K562 (cell line): ENCODE measurements around the gene SLC35A2. TPM values are rescaled to one million over a fixed set of nuclear protein-coding genes. Genes with fewer than 3 reads are reported as not detected.

Source experiments
- CEBPB ChIP-seq: fragments of 450-650 bp; IDR thresholded peaks from 2 replicates; pipeline ENCODE4 v1.6.1; 2016; ENCODE audit warnings: missing genetic modification characterization, missing compliant biosample characterization
- EP400 ChIP-seq: fragments of 450-650 bp; IDR thresholded peaks from 2 replicates; pipeline ENCODE4 v1.6.1; 2017; ENCODE audit warnings: antibody characterized with exemption, mild to moderate bottlenecking, moderate library complexity
- HCFC1 ChIP-seq: IDR thresholded peaks from 2 replicates; pipeline ENCODE4 v1.6.1; 2012; ENCODE audit warnings: low read depth, low read length, improper control_type of control experiment
- MYC ChIP-seq, 2 experiments: fragments of 250-450 bp in 1 of 2; sonication (Bioruptor Pico) in 1 of 2; IDR thresholded peaks; 2 replicates each; pipeline versions ENCODE4 v1.5.1 to v1.6.1; 2012 to 2021; ENCODE audit warnings: low read depth in 2 of 2, borderline replicate concordance in 1 of 2, improper control_type of control experiment in 1 of 2, low read length in 1 of 2, mild to moderate bottlenecking in 1 of 2, moderate library complexity in 1 of 2
- OTX1 ChIP-seq: fragments of 450-650 bp; formaldehyde crosslinking; IDR thresholded peaks from 2 replicates; pipeline ENCODE4 v1.4.0; 2022; ENCODE audit warnings: mild to moderate bottlenecking
- RBBP5 ChIP-seq: fragments of 200-600 bp; sonication (generic); IDR thresholded peaks from 2 replicates; pipeline ENCODE4 v1.6.1; 2012; ENCODE audit warnings: borderline replicate concordance, mild to moderate bottlenecking, low read length, control low read depth, inconsistent platforms; ENCODE audit not compliant: insufficient read depth, poor library complexity, severe bottlenecking
- SREBF2 ChIP-seq: sonication (generic); formaldehyde crosslinking; IDR thresholded peaks from 2 replicates; pipeline ENCODE4 v1.4.0; 2020; ENCODE audit warnings: mild to moderate bottlenecking, missing genetic modification reagents
- TBL1XR1 ChIP-seq, 2 experiments: IDR thresholded peaks; 2 replicates each; pipeline ENCODE4 v1.6.1; 2012; ENCODE audit warnings: improper control_type of control experiment in 2 of 2, low read length in 2 of 2, mild to moderate bottlenecking in 1 of 2
- ZNF124 ChIP-seq: sonication (generic); formaldehyde crosslinking; IDR thresholded peaks from 2 replicates; pipeline ENCODE4 v1.8.1; 2022; ENCODE audit warnings: missing genetic modification reagents
- polyA plus RNA-seq, 8 experiments: library from polyadenylated mRNA; depleted of rRNA in 4 of 8; stranded (reverse) in 5 of 8; unstranded in 3 of 8; fragments of >200 nt; fragmentation: Nextera tagmentation in 2 of 8; fragmentation: Illumina TruSeq in 1 of 8; extraction: Ambion mirVana in 2 of 8; extraction: Trizol in 1 of 8; gene quantifications; 2 replicates each; pipeline versions ENCODE4 v1.2.1 to v1.2.3, GENCODE V29; 2011 to 2014; ENCODE audit warnings: inconsistent platforms in 1 of 8, missing spikeins in 1 of 8
- total RNA-seq, 7 experiments: library from RNA; depleted of rRNA in 6 of 7; stranded (reverse); fragments of >200 nt in 6 of 7; fragmentation: Illumina TruSeq in 2 of 7; extraction: Trizol in 2 of 7; gene quantifications; 2 replicates each; pipeline versions ENCODE4 v1.2.1 to v1.2.3, GENCODE V29; 2011 to 2021; ENCODE audit warnings: low replicate concordance in 1 of 7
- TF ChIP-seq, protein P1 (sequence below): fragments of 450-650 bp; formaldehyde crosslinking; IDR thresholded peaks from 2 replicates; pipeline ENCODE4 v1.4.0; 2022; ENCODE audit warnings: mild to moderate bottlenecking, moderate library complexity
- TF ChIP-seq, protein P2 (sequence below): sonication (generic); formaldehyde crosslinking; IDR thresholded peaks from 2 replicates; pipeline ENCODE4 v1.8.1; 2022; ENCODE audit warnings: missing genetic modification reagents
- TF ChIP-seq, protein P3 (sequence below): fragments of 250-450 bp; sonication (Bioruptor Pico); IDR thresholded peaks from 2 replicates; pipeline ENCODE4 v1.5.0; 2021
- TF ChIP-seq, protein P4 (sequence below): fragments of 250-450 bp; sonication (Bioruptor Pico); IDR thresholded peaks from 2 replicates; pipeline ENCODE4 v1.8.0; 2021; ENCODE audit warnings: borderline replicate concordance, mild to moderate bottlenecking, moderate library complexity; ENCODE audit not compliant: poor library complexity, severe bottlenecking
- TF ChIP-seq, protein P5 (sequence below), 2 experiments: fragments of 450-650 bp; IDR thresholded peaks; 2 replicates each; pipeline ENCODE4 v1.6.1; 2018; ENCODE audit warnings: mild to moderate bottlenecking in 2 of 2, low read depth in 1 of 2; ENCODE audit not compliant: partially characterized antibody in 2 of 2
- TF ChIP-seq, protein P6 (sequence below), 2 experiments: IDR thresholded peaks; 2 replicates each; pipeline ENCODE4 v1.6.1; 2011; ENCODE audit warnings: borderline replicate concordance in 1 of 2, control low read depth in 1 of 2, low read depth in 1 of 2, low read length in 1 of 2, mild to moderate bottlenecking in 1 of 2, mixed read lengths in 1 of 2, moderate library complexity in 1 of 2; ENCODE audit not compliant: insufficient read depth in 1 of 2, insufficient read length in 1 of 2, poor library complexity in 1 of 2, severe bottlenecking in 1 of 2; ENCODE audit errors: extremely low read depth in 1 of 2

The SLC35A2 gene
- total and polyA plus RNA-seq, 9 of the 15 experiments (the other 6 are each of a cell fraction or from before 2014, with no cell fraction given), result 3.3 to 38.9 (median 20.0) TPM

DNA sequence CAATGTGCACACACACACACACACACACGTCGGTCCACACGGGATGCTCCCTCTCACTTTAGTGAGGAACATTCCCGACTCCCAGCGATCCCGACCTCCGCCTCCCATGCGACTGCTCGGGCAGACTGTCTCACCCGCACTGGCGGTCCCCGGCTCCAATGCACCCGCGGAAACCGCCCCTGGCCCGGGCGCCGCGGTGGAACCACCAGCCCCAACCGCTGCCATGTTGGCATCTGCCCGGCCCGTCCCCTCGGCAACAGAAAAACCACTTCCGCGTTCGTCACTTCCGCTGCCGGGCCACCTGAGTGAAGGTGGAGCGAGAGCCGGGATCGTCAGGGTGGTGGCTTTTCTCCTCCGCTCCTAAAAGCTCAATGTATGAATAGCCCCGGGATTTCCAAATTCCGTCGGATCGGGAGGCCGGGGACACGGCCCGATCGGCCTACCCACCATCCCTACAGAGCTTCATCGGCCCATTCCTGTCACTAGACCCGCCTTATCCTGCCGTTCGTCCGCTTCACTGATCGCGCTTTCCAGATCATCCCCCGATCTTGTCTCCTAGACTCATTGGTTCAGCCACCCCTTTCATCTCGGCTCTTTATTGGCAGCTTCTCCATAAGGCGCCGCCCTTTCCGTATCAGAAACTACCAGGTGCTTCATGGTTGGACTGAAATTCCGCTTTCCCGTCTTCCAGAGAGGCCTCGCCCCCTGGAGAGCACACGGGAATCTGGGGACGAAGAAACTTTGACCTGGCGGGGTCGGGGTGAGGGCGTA, at the start of gene SLC35A2 (continued):
- TF ChIP-seq, protein P1, sequence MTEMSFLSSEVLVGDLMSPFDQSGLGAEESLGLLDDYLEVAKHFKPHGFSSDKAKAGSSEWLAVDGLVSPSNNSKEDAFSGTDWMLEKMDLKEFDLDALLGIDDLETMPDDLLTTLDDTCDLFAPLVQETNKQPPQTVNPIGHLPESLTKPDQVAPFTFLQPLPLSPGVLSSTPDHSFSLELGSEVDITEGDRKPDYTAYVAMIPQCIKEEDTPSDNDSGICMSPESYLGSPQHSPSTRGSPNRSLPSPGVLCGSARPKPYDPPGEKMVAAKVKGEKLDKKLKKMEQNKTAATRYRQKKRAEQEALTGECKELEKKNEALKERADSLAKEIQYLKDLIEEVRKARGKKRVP, result peak; percentile 10; the same call in 1 of the 2 replicates
- TF ChIP-seq, protein P2, sequence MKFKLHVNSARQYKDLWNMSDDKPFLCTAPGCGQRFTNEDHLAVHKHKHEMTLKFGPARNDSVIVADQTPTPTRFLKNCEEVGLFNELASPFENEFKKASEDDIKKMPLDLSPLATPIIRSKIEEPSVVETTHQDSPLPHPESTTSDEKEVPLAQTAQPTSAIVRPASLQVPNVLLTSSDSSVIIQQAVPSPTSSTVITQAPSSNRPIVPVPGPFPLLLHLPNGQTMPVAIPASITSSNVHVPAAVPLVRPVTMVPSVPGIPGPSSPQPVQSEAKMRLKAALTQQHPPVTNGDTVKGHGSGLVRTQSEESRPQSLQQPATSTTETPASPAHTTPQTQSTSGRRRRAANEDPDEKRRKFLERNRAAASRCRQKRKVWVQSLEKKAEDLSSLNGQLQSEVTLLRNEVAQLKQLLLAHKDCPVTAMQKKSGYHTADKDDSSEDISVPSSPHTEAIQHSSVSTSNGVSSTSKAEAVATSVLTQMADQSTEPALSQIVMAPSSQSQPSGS, result no peak
- TF ChIP-seq, protein P3, sequence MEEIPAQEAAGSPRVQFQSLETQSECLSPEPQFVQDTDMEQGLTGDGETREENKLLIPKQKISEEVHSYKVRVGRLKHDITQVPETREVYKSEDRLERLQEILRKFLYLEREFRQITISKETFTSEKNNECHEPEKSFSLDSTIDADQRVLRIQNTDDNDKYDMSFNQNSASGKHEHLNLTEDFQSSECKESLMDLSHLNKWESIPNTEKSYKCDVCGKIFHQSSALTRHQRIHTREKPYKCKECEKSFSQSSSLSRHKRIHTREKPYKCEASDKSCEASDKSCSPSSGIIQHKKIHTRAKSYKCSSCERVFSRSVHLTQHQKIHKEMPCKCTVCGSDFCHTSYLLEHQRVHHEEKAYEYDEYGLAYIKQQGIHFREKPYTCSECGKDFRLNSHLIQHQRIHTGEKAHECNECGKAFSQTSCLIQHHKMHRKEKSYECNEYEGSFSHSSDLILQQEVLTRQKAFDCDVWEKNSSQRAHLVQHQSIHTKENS (CRISPR knock-in tag), result 0 out of 2 replicates have a peak, but pooled peaks have one; percentile 80
- TF ChIP-seq HCFC1, result peak; percentile 53
- TF ChIP-seq, protein P4, sequence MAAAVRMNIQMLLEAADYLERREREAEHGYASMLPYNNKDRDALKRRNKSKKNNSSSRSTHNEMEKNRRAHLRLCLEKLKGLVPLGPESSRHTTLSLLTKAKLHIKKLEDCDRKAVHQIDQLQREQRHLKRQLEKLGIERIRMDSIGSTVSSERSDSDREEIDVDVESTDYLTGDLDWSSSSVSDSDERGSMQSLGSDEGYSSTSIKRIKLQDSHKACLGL, result no peak
- TF ChIP-seq ZNF124 (CRISPR knock-in tag), result no peak
- TF ChIP-seq EP400, result no peak
- peak; percentile 73 for TF ChIP-seq RBBP5
- TF ChIP-seq CEBPB (tag), result no peak
- TF ChIP-seq MYC (IDR thresholded peaks at IDR 0.05; ENCODE audit: low read depth, low read length), result no peak
- TF ChIP-seq MYC (CRISPR knock-in tag; IDR thresholded peaks at IDR 0.05; ENCODE audit: borderline replicate concordance, low read depth), result peak; percentile 87; the same call in 1 of the 2 replicates
- TF ChIP-seq, protein P5, sequence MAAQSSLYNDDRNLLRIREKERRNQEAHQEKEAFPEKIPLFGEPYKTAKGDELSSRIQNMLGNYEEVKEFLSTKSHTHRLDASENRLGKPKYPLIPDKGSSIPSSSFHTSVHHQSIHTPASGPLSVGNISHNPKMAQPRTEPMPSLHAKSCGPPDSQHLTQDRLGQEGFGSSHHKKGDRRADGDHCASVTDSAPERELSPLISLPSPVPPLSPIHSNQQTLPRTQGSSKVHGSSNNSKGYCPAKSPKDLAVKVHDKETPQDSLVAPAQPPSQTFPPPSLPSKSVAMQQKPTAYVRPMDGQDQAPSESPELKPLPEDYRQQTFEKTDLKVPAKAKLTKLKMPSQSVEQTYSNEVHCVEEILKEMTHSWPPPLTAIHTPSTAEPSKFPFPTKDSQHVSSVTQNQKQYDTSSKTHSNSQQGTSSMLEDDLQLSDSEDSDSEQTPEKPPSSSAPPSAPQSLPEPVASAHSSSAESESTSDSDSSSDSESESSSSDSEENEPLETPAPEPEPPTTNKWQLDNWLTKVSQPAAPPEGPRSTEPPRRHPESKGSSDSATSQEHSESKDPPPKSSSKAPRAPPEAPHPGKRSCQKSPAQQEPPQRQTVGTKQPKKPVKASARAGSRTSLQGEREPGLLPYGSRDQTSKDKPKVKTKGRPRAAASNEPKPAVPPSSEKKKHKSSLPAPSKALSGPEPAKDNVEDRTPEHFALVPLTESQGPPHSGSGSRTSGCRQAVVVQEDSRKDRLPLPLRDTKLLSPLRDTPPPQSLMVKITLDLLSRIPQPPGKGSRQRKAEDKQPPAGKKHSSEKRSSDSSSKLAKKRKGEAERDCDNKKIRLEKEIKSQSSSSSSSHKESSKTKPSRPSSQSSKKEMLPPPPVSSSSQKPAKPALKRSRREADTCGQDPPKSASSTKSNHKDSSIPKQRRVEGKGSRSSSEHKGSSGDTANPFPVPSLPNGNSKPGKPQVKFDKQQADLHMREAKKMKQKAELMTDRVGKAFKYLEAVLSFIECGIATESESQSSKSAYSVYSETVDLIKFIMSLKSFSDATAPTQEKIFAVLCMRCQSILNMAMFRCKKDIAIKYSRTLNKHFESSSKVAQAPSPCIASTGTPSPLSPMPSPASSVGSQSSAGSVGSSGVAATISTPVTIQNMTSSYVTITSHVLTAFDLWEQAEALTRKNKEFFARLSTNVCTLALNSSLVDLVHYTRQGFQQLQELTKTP (IDR thresholded peaks at IDR 0.05; ENCODE audit: low read depth in 1 of 2, partially characterized antibody in 2 of 2), result no peak
- no peak for TF ChIP-seq TBL1XR1 (IDR thresholded peaks at IDR 0.05; ENCODE audit: low read length in 2 of 2)
- TF ChIP-seq, protein P6, sequence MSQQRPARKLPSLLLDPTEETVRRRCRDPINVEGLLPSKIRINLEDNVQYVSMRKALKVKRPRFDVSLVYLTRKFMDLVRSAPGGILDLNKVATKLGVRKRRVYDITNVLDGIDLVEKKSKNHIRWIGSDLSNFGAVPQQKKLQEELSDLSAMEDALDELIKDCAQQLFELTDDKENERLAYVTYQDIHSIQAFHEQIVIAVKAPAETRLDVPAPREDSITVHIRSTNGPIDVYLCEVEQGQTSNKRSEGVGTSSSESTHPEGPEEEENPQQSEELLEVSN (IDR thresholded peaks at IDR 0.05; ENCODE audit: borderline replicate concordance in 1 of 2, extremely low read depth in 1 of 2, insufficient read depth in 1 of 2, insufficient read length in 1 of 2, low read depth in 1 of 2, low read length in 1 of 2, poor library complexity in 1 of 2, severe bottlenecking in 1 of 2), result peak in 1 of 2 experiments; percentile 13
- TF ChIP-seq OTX1 (CRISPR knock-in tag), result peak; percentile 70; the same call in 1 of the 2 replicates
- TF ChIP-seq SREBF2 (CRISPR knock-in tag), result peak; percentile 82; the same call in 1 of the 2 replicates
